HG03103 (cell line): ENCODE data around the gene STXBP3.
"Not testable (repeated sequence)": the region's sequence is repeated elsewhere in the genome, so short reads cannot be mapped to it uniquely, and the experiment has no call there.

Experiments used
- ATAC-seq: cut with Tn5 transposase; IDR thresholded peaks from one replicate; pipeline ENCODE4 v1.9.1; 2021; ENCODE audit warnings: low read depth; ENCODE audit not compliant: unreplicated experiment

The STXBP3 gene, protein sequence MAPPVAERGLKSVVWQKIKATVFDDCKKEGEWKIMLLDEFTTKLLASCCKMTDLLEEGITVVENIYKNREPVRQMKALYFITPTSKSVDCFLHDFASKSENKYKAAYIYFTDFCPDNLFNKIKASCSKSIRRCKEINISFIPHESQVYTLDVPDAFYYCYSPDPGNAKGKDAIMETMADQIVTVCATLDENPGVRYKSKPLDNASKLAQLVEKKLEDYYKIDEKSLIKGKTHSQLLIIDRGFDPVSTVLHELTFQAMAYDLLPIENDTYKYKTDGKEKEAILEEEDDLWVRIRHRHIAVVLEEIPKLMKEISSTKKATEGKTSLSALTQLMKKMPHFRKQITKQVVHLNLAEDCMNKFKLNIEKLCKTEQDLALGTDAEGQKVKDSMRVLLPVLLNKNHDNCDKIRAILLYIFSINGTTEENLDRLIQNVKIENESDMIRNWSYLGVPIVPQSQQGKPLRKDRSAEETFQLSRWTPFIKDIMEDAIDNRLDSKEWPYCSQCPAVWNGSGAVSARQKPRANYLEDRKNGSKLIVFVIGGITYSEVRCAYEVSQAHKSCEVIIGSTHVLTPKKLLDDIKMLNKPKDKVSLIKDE

DNA sequence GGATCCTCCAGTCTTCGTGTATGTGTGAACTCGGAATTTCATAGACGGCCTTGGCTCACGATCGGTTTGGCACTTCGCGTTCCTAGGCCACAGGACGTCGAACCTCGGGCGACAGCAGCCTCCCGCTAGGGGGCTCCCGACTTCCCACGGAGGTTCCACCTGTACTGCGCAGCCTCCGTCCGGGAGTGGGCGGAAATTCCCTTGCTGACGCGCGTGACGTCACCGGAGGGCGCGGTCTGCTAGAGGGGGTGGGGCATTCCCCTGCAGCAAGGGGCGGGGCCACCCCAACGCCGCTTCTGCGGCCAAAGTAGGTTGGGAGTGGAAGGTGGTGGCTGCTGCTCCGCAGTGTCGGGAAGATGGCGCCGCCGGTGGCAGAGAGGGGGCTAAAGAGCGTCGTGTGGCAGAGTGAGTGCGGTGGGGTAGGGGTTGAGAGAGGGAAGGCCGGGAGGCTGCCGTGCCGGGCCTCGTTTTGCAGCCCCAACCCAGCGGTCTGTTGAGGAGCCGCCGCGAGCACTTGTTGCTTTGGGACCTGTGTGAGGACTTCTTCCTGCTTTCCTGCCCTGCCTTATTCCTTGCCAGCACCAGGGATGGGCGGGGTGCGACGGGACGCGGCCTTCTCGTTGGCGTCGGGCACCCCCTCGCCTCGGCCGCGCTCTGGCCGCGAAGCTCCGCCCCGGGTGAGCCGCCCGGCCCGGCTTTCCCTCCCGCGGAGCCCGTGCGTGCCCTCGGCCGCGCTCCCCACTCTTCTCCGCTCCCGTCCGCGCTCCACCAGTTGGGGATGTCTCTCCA, at the start of gene STXBP3:
Gene STXBP3, plus strand, starts transcription at position 293 of the 789 bp plus-strand sequence. Its CDS starts 64 bp downstream, at position 357.
- peak; percentile 84 for ATAC-seq

- no peak for ATAC-seq
Measured at GRCh38 chr1:108699375-108700332, 46.8 kb upstream of the STXBP3 start.

- ATAC-seq: no peak
Measured at GRCh38 chr1:108701176-108701849, 45.2 kb upstream of the STXBP3 start.

DNA sequence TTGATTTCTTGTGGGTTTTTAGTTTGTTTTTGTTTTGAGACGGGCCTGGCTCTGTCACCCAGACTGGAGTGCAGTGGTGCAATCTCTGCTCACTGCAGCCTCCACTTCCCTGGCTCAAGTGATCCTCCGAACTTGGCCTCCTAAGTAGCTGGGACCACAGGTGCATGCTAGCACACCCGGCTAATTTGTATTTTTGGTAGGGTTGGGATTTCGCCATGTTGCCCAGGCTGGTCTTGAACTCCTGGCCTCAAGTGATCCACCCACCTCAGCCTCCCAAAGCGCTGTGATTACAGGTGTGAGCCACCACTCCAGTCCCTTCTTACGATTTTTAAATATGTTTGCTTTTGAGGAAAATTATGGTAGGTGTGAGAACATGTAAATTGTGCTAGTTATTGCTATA, 44.4 kb upstream of the STXBP3 start:
- not testable (repeated sequence) for ATAC-seq

GRCh38 chr1:108703939-108704338, 42.5 kb upstream of the STXBP3 start:
- ATAC-seq: no peak

GRCh38 chr1:108704496-108704895, 42.0 kb upstream of the STXBP3 start:
- ATAC-seq: no peak

DNA sequence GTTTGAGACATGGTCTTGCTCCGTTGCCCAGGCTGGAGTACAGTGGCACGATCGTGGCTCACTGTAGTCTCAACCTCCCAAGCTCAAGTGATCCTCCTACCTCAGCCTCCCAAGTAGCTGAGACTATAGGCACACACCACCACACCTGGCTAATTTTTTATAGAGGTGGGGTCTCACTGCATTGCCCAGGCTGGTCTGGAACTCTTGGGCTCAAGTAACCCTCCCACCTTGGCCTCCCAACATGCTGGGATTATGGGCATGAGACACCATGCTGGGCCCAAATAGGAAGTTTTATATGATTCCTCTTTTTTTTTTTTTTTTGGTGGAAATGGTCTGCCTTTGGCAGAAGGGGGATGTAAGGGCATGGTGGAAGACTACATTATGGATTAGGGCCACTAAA, 39.8 kb upstream of the STXBP3 start:
- no peak for ATAC-seq

DNA sequence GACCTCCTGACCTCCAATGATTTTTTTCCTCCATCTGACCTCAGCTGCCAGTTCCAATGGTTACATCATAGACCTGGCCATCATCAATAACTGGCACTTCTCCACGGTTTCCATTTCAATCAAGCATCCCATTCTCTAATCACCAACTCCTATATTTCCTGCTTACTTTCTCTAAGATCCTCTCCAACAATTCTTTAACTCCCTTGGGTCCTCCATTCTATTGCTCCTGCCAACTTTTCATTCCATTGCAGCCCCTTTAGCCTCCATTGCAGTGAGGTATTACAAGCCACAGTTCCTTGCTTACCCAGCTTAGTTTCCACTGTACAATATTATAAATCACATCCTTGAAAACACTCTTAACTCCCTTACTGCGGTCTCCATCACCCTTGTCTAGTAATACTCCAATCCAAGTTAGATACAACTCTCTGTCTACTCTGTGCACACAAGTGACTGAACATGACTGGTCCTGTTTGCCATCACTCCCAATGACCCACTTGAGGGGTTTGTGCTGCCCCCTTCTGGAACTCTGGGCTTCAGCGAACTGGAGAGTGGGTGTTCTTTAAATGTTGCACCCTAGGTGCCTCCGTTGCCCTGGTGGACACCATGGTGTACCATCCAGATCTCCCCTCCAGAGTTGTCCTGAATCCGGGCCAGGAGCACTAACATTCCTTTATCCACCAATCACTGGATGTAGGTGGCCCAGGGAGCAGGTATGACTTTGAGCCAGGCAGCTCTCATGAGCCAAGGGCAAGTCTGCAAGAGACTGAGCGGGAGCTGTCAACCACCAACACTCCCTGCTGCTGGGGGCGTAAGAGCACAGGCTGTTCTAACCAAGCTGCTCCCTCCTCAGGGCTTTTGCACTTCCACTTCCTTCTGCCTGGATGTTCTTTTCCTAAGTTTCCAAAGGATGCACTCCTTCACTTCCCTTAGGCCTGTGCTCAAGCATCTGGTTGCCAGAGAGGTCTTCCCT, 37.5 kb upstream of the STXBP3 start:
- no peak for ATAC-seq

DNA sequence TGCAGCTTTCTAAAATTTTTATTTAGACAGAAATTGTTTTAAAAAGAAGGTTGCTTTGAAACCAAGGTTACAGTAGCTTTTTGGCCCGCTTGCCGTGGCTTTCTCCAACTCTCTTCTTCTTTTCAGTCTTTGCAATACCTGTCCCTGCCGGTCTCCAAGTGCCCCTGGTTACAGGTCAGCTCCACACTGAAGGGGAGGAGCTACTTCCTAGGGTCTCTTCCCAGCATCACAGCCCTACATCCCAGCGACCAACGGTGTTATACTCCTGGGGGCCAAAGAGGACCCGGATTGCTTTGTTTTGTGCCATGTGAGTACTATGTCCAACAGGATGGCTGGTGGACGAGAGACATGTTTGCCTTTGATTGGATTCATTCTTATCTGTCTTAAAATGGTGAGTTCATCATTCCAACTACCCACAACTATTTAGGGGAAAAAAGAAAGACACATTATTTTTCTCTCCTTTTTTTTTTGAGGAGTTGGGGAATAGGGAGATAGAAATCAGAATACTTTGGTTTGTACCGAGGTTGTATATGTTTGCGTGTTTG, 33.8 kb upstream of the STXBP3 start, which contains the start of gene FNDC7:
Gene FNDC7, plus strand, starts transcription at position 303 of the 545 bp plus-strand sequence. Its CDS starts 26 bp downstream, at position 329.
- ATAC-seq: no peak

DNA sequence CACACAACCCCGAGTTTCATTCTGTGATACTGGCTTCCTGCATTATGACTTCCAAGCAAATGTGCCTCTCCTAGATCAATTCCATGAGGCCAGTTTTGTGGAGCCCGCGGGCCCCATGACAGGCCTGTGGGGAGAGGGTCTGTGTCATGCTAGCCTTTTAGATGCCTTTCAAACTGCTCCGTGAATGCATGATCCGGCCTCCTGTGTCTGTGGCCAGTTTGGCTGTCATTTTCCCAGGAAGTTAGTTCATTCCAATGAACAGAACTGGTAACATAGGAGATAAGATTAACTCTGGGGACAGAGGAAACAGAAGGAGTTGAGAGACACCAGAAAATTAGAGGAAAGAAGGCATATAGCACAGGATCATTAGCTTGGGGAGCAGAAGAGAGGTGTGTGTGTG, 30.5 kb upstream of the STXBP3 start:
- no peak for ATAC-seq

- no peak for ATAC-seq
Measured at GRCh38 chr1:108716437-108717230, 29.8 kb upstream of the STXBP3 start.

GRCh38 chr1:108717774-108718316, 28.6 kb upstream of the STXBP3 start:
- no peak for ATAC-seq

DNA sequence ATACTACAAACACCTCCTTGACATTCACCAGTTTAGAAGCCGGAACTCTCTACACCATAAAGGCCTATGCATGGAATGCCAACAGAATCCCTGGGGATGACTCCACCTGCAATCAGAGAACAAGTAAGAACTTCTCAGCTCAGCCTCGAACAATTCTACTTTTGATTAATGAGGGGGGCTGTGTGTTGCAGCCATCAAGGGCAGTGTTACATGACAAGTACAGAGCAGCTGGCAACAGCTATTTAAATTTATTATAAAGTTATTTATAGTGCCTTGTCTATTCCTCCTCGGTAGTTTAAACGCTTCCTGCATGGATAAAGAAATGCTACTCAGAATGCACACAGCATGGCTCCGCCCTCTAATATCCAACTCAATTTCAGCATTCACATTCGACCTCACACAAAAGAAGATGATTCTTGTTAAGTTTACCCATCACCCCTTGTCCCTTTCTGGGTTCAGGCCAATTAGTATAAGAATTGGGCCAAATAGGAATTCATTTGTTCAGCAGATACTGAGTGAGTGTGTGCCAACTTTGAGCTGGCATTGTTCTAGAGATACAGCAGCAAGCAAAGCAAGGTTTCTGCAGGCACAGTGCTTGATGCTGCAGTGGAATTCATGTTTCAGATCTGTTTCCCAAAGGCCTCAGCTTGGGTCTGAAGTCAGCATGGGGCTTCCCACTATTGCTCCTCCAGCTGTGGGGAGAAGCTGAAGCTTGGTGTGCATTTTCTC, 27.4 kb upstream of the STXBP3 start:
- ATAC-seq: no peak

DNA sequence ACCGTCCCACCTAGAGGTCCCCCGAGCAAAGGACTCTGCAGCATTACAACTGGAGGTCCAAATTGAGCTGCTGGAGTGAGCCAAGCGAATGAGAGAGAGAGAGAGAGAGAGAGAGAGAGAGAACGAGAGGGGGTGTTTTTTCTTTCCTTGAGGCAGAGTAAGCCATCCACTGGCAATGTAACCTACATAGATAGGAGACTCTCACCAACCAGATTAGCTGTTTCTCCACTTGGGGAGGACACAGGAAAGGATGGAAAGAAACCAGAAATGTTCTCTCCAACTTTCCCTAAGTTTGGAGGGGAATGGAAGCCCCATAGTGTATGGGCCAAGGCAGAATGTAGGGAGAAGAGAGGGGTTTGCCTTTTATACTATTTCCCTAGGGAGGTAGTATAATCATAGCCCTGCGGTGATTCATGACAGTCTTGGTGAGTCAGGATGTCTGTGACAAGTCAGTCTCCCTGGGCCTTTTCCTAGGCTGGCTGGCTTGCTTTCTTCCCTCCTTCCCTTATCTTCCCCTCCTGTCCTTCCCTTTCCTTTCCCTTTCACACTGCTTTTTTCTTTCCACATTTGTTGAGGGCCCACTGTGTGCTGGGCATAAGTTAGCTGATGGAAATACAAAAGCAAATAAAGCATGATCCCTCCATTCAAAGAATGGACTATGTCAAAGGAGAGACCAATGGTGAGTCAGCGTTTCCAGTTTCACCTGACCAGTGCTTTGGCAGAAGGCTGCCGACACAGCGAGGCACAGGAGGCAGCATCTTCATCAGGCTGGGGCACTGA, 26.6 kb upstream of the STXBP3 start:
- no peak for ATAC-seq

DNA sequence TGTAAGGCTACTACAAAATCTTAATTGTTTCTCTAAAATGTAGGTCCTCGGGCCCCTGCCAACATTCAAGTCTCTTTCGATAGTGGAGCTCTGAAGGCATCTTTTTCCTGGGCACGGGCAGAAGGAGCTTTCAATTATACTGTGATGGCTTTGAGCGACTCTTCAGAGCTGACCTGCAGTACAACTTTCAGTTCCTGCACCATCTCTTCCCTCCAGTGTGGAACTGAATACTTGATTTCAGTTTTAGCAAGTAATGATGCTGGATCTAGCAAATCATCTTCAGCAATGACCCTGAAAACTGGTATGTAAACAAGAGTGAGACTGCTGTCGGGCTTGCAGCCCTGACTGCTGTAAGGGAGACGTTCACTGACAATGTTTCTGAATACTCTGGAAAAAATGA, 24.2 kb upstream of the STXBP3 start:
- ATAC-seq: no peak

DNA sequence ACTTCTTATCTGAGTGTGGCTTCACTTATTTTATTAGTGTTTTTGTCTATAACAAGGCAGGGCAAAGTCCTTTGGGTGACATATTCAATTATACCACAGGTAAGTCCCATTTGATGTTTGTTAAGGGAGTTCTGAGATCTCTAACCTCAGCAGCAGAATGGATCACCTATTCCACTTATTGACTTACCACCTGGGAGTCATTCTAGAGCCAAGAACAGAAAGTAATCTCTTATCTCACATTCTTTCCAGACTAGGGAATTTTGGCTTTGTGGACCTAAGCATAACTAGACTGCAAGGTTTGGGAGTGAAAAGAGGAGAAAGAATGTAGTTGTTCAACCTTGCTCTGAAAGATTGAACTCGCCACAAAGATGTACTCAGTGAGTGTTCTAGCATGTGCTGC, 20.6 kb upstream of the STXBP3 start:
- ATAC-seq: no peak
